Activated CD8-positive, alpha-beta memory T cell treated with anti-CD3 and anti-CD28 coated beads, Interleukin-2, amount 10 ng/mL, durations not matched to agents 7 days and 5 days (primary cell): ENCODE data around the gene SLC10A1. TPM values are rescaled to one million over a fixed set of nuclear protein-coding genes. Genes with fewer than 3 reads are reported as not detected.

ENCODE experiments used
- ATAC-seq: fragments of 150-1000 bp; cut with Tn5 transposase; one replicate; pipeline ENCODE4 v1.10.0; 2021; ENCODE audit warnings: moderate library complexity
- CTCF ChIA-PET: fragments of 350-600 bp; sonication (Branson Sonifier 250); formaldehyde crosslinking; loops from one replicate; lab custom pipeline; 2021; ENCODE audit warnings: antibody characterized with exemption; lab: Charles Lee
- DNase-seq: peaks from one replicate; pipeline ENCODE4 v3.0.0-alpha.2; 2020
- H3K27ac Mint-ChIP-seq: one replicate; pipeline ENCODE4 v1.8.0; 2021; ENCODE audit warnings: mild to moderate bottlenecking, mixed read lengths
- H3K27me3 Mint-ChIP-seq: one replicate; pipeline ENCODE4 v1.8.0; 2021; ENCODE audit warnings: mixed read lengths
- H3K36me3 Mint-ChIP-seq: one replicate; pipeline ENCODE4 v1.8.0; 2021; ENCODE audit warnings: mild to moderate bottlenecking, mixed read lengths
- H3K4me1 Mint-ChIP-seq: one replicate; pipeline ENCODE4 v1.8.0; 2021; ENCODE audit warnings: mixed read lengths
- H3K4me3 Mint-ChIP-seq: one replicate; pipeline ENCODE4 v1.8.0; 2021; ENCODE audit warnings: mild to moderate bottlenecking, moderate library complexity, mixed read lengths
- H3K9me3 Mint-ChIP-seq: one replicate; pipeline ENCODE4 v1.8.0; 2022; ENCODE audit warnings: low read depth, mixed read lengths
- total RNA-seq, 2 experiments: library from RNA; stranded (reverse); gene quantifications; one replicate each; pipeline ENCODE4 v1.2.3, GENCODE V29; 2021

The SLC10A1 gene
- total RNA-seq, 2 experiments from 2014 or later = not detected

- H3K36me3 Mint-ChIP-seq = peaks cover 90% of the 10 kb centered on the region
- H3K4me3 Mint-ChIP-seq = no peak overlapping the region
- no peaks in the 10 kb centered on the region for H3K27me3 Mint-ChIP-seq
- DNase-seq = peak; percentile 19
- peaks cover 72% of the 10 kb centered on the region for H3K4me1 Mint-ChIP-seq
- H3K27ac Mint-ChIP-seq = no peak overlapping the region
- no peaks in the 10 kb centered on the region for H3K9me3 Mint-ChIP-seq
- no peak for ATAC-seq
- CTCF ChIA-PET = interaction anchor here (0.6 to 1.3 kb wide), 3 partner anchors 43 to 627 kb away, joined by 3 to 4 read pairs (median 3); no protein-coding TSS in a partner anchor
These were observed 23.3 kb downstream of the SLC10A1 start for GRCh38 chr14:69773571-69774276.

DNA sequence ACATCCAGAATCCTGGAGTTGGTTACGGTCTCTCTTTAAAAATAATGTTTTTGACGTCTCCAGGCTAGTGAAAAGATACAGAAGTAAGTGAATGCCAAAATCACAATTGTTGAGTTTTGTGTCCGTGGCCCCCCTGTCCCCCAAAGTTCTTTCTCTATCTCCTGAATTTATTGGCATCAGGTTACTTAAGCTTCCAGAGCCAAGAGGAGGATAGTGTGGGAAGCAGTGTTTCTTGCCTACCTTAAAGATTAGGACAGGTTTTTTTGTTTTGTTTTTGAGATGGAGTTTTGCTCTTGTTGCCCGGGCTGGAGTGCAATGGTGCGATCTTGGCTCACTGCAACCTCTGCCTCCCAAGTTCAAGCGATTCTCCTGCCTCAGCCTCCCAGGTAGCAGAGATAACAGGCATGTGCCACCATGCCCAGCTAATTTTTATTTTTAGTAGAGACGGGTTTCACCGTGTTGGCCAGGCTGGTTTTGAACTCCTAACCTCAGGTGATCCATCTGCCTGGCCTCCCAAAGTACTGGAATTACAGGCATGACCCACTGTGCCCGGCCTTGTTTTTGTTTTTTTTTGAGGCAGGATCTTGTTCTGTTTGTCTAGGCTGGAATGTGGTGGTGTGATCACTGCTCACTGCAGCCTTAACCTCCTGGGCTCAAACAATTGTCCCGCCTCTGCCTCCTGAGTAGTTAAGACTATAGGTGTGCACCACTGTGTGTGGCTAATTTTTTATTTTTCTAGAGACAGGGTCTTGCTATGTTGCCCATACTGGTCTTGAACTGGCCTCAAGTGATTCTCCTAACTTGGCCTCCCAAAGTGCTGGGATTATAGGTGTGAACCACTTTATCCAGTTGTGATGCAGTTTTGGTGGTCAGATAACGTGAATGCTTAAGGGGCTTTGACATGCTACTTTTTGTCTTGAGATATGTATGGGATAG, 24.7 kb downstream of the SLC10A1 start:
- no peak overlapping the region for H3K27ac Mint-ChIP-seq
- ATAC-seq (no peak), DNase-seq (peak; percentile 34)
- peaks cover 90% of the 10 kb centered on the region for H3K36me3 Mint-ChIP-seq
- no peaks in the 10 kb centered on the region for H3K27me3 Mint-ChIP-seq
- H3K4me1 Mint-ChIP-seq = peaks cover 74% of the 10 kb centered on the region
- H3K9me3 Mint-ChIP-seq = no peaks in the 10 kb centered on the region
- CTCF ChIA-PET = interaction anchor here (0.8 kb wide), 1 partner anchor 41 kb away, joined by 3 read pairs; no protein-coding TSS in a partner anchor
- no peak overlapping the region for H3K4me3 Mint-ChIP-seq

- H3K4me1 Mint-ChIP-seq = peaks cover 69% of the 10 kb centered on the region
- H3K27ac Mint-ChIP-seq = no peak overlapping the region
- CTCF ChIA-PET = no interaction called here
- peak; percentile 37 for DNase-seq
- no peaks in the 10 kb centered on the region for H3K9me3 Mint-ChIP-seq
- no peaks in the 10 kb centered on the region for H3K27me3 Mint-ChIP-seq
- H3K36me3 Mint-ChIP-seq = peaks cover 82% of the 10 kb centered on the region
- ATAC-seq = no peak
- H3K4me3 Mint-ChIP-seq = no peak overlapping the region
These were observed 25.9 kb downstream of the SLC10A1 start for GRCh38 chr14:69771136-69771535.

GRCh38 chr14:69770559-69770958, 26.5 kb downstream of the SLC10A1 start:
- Mint-ChIP-seq H3K36me3 (peaks cover 78% of the 10 kb centered on the region), H3K4me1 (peaks cover 68% of the 10 kb centered on the region), H3K4me3 (no peak overlapping the region), H3K27ac (no peak overlapping the region), H3K27me3 (no peaks in the 10 kb centered on the region), H3K9me3 (no peaks in the 10 kb centered on the region)
- CTCF ChIA-PET = no interaction called here
- ATAC-seq = no peak
- peak; percentile 34 for DNase-seq

DNA sequence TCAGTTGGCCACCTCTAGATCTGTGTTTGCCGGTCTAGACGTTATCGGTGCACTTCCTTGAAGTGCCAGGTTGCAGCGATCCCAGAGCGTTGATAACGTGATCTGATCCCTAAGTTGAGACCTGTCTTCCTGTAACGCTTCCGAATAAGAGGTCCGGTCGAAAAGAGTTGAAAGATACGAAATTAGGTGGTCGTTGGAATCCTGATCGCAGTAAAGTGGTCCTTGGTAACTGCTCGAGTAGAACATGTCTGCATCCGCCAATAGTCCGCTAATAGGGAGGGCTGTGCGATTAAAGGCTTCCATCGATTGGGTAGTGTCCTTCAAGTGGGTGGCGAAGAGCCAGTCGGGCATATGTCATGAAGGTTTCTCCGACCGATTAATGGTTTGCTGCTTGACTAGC, 27.4 kb downstream of the SLC10A1 start:
- CTCF ChIA-PET = no interaction called here
- DNase-seq = peak; percentile 37
- peak overlapping the region; percentile 36 for H3K27ac Mint-ChIP-seq
- no peak for ATAC-seq
- peak overlapping the region; percentile 33 for H3K4me3 Mint-ChIP-seq
- H3K27me3 Mint-ChIP-seq = no peaks in the 10 kb centered on the region
- peaks cover 63% of the 10 kb centered on the region for H3K4me1 Mint-ChIP-seq
- no peaks in the 10 kb centered on the region for H3K9me3 Mint-ChIP-seq
- peaks cover 72% of the 10 kb centered on the region for H3K36me3 Mint-ChIP-seq

GRCh38 chr14:69768873-69769272, 28.2 kb downstream of the SLC10A1 start:
- DNase-seq = no peak
- Mint-ChIP-seq H3K9me3 (peaks cover 4% of the 10 kb centered on the region), H3K4me1 (peaks cover 65% of the 10 kb centered on the region), H3K27me3 (no peaks in the 10 kb centered on the region), H3K4me3 (peak overlapping the region; percentile 98), H3K27ac (peak overlapping the region; percentile 100), H3K36me3 (peaks cover 66% of the 10 kb centered on the region)
- no peak for ATAC-seq
- CTCF ChIA-PET = no interaction called here

DNA sequence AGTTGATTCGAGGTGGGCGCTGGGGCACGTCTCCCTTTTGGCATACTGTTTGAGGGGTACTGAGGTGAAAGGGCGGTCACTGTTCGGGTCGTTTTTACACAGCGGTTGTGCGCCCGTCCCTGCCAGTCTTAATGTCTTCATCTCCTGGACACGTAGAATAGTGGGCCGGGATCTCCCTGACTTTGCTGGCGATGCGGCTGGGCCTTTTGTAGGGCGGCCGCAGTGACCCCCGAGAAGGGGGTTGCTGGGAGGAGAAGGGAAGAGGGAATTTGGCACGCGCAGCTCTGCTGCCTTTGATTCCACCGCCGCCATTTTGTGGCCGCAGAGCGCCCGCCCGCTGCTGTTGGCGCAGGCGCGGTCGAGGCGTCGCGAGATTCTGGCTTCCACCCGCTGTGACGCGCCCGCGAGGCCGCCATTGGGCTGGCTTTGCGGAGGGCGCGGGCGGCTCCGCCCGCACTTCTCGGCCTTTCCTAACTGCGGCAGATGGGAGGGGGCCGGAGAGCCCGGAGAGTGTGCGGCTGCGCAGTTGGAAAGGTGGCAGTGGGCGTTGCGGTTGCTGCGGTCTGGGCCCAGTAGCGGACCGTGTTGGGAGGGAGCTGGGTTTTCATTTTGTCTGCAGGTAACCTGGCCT, 29.6 kb downstream of the SLC10A1 start:
- ATAC-seq = peak; percentile 68

GRCh38 chr14:69766984-69767368, 30.1 kb downstream of the SLC10A1 start, which contains the start of gene SRSF5:
Gene SRSF5 (plus strand): TSS chr14:69767142. CDS start chr14:69768157, 1,015 bp downstream.
- Mint-ChIP-seq H3K4me3 (peak within 1 kb of the TSS; percentile 98), H3K4me1 (peaks cover 61% of the 10 kb centered on the region), H3K9me3 (peaks cover 5% of the 10 kb centered on the region), H3K27me3 (no peaks in the 10 kb centered on the region), H3K27ac (peak within 1 kb of the TSS; percentile 100), H3K36me3 (peaks cover 52% of the 10 kb centered on the region)
- CTCF ChIA-PET = interaction anchor here (0.9 to 2.5 kb wide), 7 partner anchors 10 to 219 kb away, joined by 3 to 6 read pairs (median 3); no protein-coding TSS in a partner anchor
- peak; percentile 97 for DNase-seq
- peak; percentile 82 for ATAC-seq

More for the DNA sequence above, 29.6 kb downstream of the SLC10A1 start:
- H3K36me3 Mint-ChIP-seq = peaks cover 57% of the 10 kb centered on the region
- CTCF ChIA-PET = interaction anchor here (0.9 to 2.5 kb wide), 5 partner anchors 9 to 219 kb away, joined by 3 to 6 read pairs (median 3); no protein-coding TSS in a partner anchor
- H3K27me3 Mint-ChIP-seq = no peaks in the 10 kb centered on the region
- H3K4me3 Mint-ChIP-seq = peak overlapping the region; percentile 98
- peaks cover 5% of the 10 kb centered on the region for H3K9me3 Mint-ChIP-seq
- peak overlapping the region; percentile 100 for H3K27ac Mint-ChIP-seq
- peak; percentile 93 for DNase-seq
- peaks cover 58% of the 10 kb centered on the region for H3K4me1 Mint-ChIP-seq

DNA sequence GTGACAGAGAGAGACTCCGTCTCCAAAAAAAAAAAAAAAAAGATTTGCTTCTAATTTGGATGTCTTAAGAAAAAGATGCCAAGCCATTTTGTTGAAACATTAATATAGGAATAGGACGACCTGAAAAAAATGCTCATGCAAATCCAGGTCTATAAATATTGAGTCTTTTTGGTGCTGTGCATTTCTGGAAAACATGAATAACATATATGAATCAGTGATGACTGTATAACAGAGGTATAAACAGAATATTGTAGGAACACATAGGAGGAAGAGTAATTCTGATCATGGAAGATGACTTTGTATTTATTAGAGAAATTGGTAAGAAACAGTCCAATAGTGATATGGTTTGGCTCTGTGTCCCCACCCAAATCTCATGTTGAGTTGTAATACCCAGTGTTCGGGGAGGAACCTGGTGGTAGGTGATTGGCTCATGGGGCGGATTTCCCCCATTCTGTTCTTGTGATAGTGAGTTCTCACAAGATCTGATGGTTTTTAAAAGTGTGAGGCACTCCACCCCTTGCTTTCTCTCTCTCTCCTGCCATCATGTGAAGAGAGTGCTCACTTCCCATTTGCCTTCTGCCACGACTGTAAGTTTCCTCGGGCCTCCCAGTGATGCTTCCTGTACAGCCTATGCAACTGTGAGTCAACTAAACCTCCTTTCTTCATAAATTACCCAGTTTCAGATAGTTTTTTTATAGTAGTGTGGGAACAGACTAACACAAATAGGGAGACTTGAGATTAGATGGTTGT, 33.1 kb downstream of the SLC10A1 start:
- no peak overlapping the region for H3K4me3 Mint-ChIP-seq
- DNase-seq = no peak
- H3K9me3 Mint-ChIP-seq = peaks cover 5% of the 10 kb centered on the region
- H3K27me3 Mint-ChIP-seq = no peaks in the 10 kb centered on the region
- CTCF ChIA-PET = no interaction called here
- peaks cover 26% of the 10 kb centered on the region for H3K36me3 Mint-ChIP-seq
- peaks cover 40% of the 10 kb centered on the region for H3K4me1 Mint-ChIP-seq
- no peak overlapping the region for H3K27ac Mint-ChIP-seq
- no peak for ATAC-seq

DNA sequence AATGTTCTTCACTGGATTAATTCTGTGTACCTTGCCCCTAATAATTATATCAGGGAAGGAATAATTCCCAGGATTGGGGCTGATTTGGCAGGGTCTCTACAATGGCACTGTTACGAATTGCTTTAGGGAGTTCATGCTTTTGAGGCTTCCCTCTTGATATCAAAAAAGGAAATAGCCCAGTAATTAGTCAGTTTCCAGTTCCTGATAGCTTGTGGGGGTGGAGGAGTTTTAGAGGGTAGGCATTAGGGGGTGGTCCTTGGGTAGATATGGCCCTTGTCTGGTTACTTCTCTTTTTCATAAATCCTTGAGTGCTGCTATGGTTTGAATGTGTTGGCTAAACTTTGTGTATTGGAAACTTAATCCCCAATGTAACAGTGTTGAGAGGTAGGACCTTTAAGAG, 36.2 kb downstream of the SLC10A1 start:
- Mint-ChIP-seq H3K9me3 (peaks cover 5% of the 10 kb centered on the region), H3K27me3 (no peaks in the 10 kb centered on the region), H3K27ac (no peak overlapping the region), H3K4me3 (no peak overlapping the region), H3K36me3 (peaks cover 6% of the 10 kb centered on the region), H3K4me1 (peaks cover 18% of the 10 kb centered on the region)
- DNase-seq (no peak), ATAC-seq (no peak)
- CTCF ChIA-PET = interaction anchor here (1.0 to 1.5 kb wide), 2 partner anchors 20 to 34 kb away, joined by 3 to 6 read pairs; no protein-coding TSS in a partner anchor

DNA sequence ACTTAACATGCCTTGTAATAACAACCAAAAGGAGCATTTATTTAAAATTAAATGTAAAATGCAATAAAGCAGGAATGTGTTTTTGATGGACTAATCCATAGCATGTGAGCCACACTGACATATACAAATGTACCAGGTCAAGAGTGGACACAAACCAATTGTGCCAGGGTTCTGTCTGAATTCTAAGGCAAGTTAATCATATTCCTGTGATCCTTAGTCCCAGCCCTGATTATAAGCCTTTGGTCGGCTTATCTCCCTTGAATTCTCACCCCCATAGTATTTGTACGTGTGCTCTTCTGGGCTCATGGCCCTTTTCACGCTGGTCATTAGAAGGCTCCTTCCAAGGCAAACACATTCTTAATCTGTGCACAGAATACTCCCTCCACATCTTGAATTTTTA, 40.7 kb downstream of the SLC10A1 start:
- ATAC-seq (no peak), DNase-seq (no peak)
- Mint-ChIP-seq H3K9me3 (no peaks in the 10 kb centered on the region), H3K4me3 (no peak overlapping the region), H3K36me3 (no peaks in the 10 kb centered on the region), H3K27ac (no peak overlapping the region), H3K4me1 (peaks cover 11% of the 10 kb centered on the region), H3K27me3 (no peaks in the 10 kb centered on the region)
- CTCF ChIA-PET = interaction anchor here (1.2 to 1.4 kb wide), 2 partner anchors 29 to 172 kb away, joined by 3 to 4 read pairs; no protein-coding TSS in a partner anchor

- DNase-seq = no peak
- CTCF ChIA-PET = interaction anchor here (0.7 to 1.4 kb wide), 3 partner anchors 11 to 171 kb away, joined by 3 to 4 read pairs (median 4); partner anchors contain the start of gene SRSF5
- no peak overlapping the region for H3K27ac Mint-ChIP-seq
- H3K9me3 Mint-ChIP-seq = no peaks in the 10 kb centered on the region
- peaks cover 11% of the 10 kb centered on the region for H3K4me1 Mint-ChIP-seq
- no peak for ATAC-seq
- no peaks in the 10 kb centered on the region for H3K27me3 Mint-ChIP-seq
- no peaks in the 10 kb centered on the region for H3K36me3 Mint-ChIP-seq
- H3K4me3 Mint-ChIP-seq = no peak overlapping the region
These were observed 41.3 kb downstream of the SLC10A1 start for GRCh38 chr14:69755784-69756183.
